HUES64 (cell line): ENCODE results near the gene KCNJ11.

Source experiments
- H3K27ac ChIP-seq: 2 replicates; pipeline ENCODE4 v1.7.0; 2013; ENCODE audit warnings: low read depth, low read length, inconsistent platforms
- H3K27me3 ChIP-seq: 2 replicates; pipeline ENCODE4 v1.6.1; 2013; ENCODE audit warnings: mild to moderate bottlenecking, low read length; ENCODE audit not compliant: insufficient read depth
- H3K36me3 ChIP-seq: 2 replicates; pipeline ENCODE4 v1.6.1; 2013; ENCODE audit warnings: mild to moderate bottlenecking, low read length; ENCODE audit not compliant: insufficient read depth
- H3K4me1 ChIP-seq: 2 replicates; pipeline ENCODE4 v1.6.1; 2013; ENCODE audit warnings: mild to moderate bottlenecking, low read length, moderate library complexity; ENCODE audit not compliant: insufficient read depth
- H3K4me3 ChIP-seq: 2 replicates; pipeline ENCODE4 v1.5.1; 2013; ENCODE audit warnings: mild to moderate bottlenecking, low read length, moderate library complexity
- H3K9ac ChIP-seq: 2 replicates; pipeline ENCODE4 v1.6.1; 2013; ENCODE audit warnings: mild to moderate bottlenecking, low read depth, low read length
- H3K9me3 ChIP-seq: 2 replicates; pipeline ENCODE4 v1.6.1; 2013; ENCODE audit warnings: low read depth, low read length; ENCODE audit not compliant: insufficient read depth
- WGBS: fragments of 150-250, 120-280 bp; methylation state at CpG from one replicate; pipeline ENCODE4 v1.1.7; 2013; ENCODE audit warnings: missing lambda C conversion rate; 5-methylcytosine and 5-hydroxymethylcytosine counted together

Gene KCNJ11

GRCh38 chr11:17352950-17353820, 35.3 kb downstream of the KCNJ11 start:
- Histone ChIP-seq H3K9me3 (no peaks in the 10 kb centered on the region), H3K27me3 (peaks cover 64% of the 10 kb centered on the region), H3K4me3 (peak overlapping the region; percentile 56), H3K36me3 (no peaks in the 10 kb centered on the region), H3K4me1 (peaks cover 11% of the 10 kb centered on the region; the same call in 1 of the 2 replicates), H3K27ac (no peak overlapping the region), H3K9ac (peak overlapping the region; percentile 42)
- WGBS = 2% methylated on average over 67 of the region's 69 CpGs

GRCh38 chr11:17351510-17352176, 36.8 kb downstream of the KCNJ11 start, which contains the start of gene NCR3LG1:
Gene NCR3LG1 (plus strand): TSS chr11:17351800. CDS start chr11:17351970, 170 bp downstream.
- peaks cover 11% of the 10 kb centered on the region; the same call in 1 of the 2 replicates for H3K4me1 ChIP-seq
- peaks cover 73% of the 10 kb centered on the region for H3K27me3 ChIP-seq
- H3K9ac ChIP-seq = no peak within 1 kb of the TSS
- no peaks in the 10 kb centered on the region for H3K36me3 ChIP-seq
- H3K9me3 ChIP-seq = no peaks in the 10 kb centered on the region
- peak within 1 kb of the TSS; percentile 56 for H3K4me3 ChIP-seq
- WGBS = under 1% methylated on average over 61 of the region's 61 CpGs
- H3K27ac ChIP-seq = no peak within 1 kb of the TSS

- H3K27ac ChIP-seq = no peak overlapping the region
- no peak overlapping the region for H3K9ac ChIP-seq
- H3K36me3 ChIP-seq = no peaks in the 10 kb centered on the region
- WGBS = 22% methylated on average over 12 of the region's 12 CpGs
- H3K9me3 ChIP-seq = no peaks in the 10 kb centered on the region
- H3K4me3 ChIP-seq = peak overlapping the region; percentile 56
- H3K4me1 ChIP-seq = peaks cover 11% of the 10 kb centered on the region; the same call in 1 of the 2 replicates
- peaks cover 76% of the 10 kb centered on the region for H3K27me3 ChIP-seq
These were observed 37.3 kb downstream of the KCNJ11 start for GRCh38 chr11:17351172-17351509.

GRCh38 chr11:17350455-17351171, 37.8 kb downstream of the KCNJ11 start:
- Histone ChIP-seq H3K27me3 (peaks cover 76% of the 10 kb centered on the region), H3K4me3 (no peak overlapping the region), H3K36me3 (no peaks in the 10 kb centered on the region), H3K9ac (no peak overlapping the region), H3K27ac (no peak overlapping the region), H3K9me3 (no peaks in the 10 kb centered on the region), H3K4me1 (peaks cover 11% of the 10 kb centered on the region; the same call in 1 of the 2 replicates)
- WGBS = 96% methylated on average over 6 of the region's 7 CpGs

- Histone ChIP-seq H3K4me3 (no peak overlapping the region), H3K4me1 (peaks cover 11% of the 10 kb centered on the region), H3K27me3 (peaks cover 55% of the 10 kb centered on the region), H3K9ac (no peak overlapping the region), H3K9me3 (no peaks in the 10 kb centered on the region), H3K36me3 (no peaks in the 10 kb centered on the region), H3K27ac (no peak overlapping the region)
- WGBS = no CpG with 5 or more reads among the region's 1 CpG
These were observed 40.8 kb downstream of the KCNJ11 start for GRCh38 chr11:17347676-17348075.

- no peak overlapping the region for H3K4me3 ChIP-seq
- no peaks in the 10 kb centered on the region for H3K9me3 ChIP-seq
- peaks cover 11% of the 10 kb centered on the region for H3K4me1 ChIP-seq
- H3K27me3 ChIP-seq = peaks cover 17% of the 10 kb centered on the region
- H3K36me3 ChIP-seq = no peaks in the 10 kb centered on the region
- no peak overlapping the region for H3K27ac ChIP-seq
- no peak overlapping the region for H3K9ac ChIP-seq
- 64% methylated on average over 1 of the region's 1 CpG for WGBS
These were observed 44.6 kb downstream of the KCNJ11 start for GRCh38 chr11:17343907-17344306.

- 100% methylated on average over 1 of the region's 2 CpGs for WGBS
- no peak overlapping the region for H3K27ac ChIP-seq
- peaks cover 12% of the 10 kb centered on the region; the same call in 1 of the 2 replicates for H3K27me3 ChIP-seq
- no peaks in the 10 kb centered on the region for H3K9me3 ChIP-seq
- H3K4me1 ChIP-seq = peaks cover 11% of the 10 kb centered on the region
- H3K4me3 ChIP-seq = no peak overlapping the region
- no peak overlapping the region for H3K9ac ChIP-seq
- no peaks in the 10 kb centered on the region for H3K36me3 ChIP-seq
These were observed 45.2 kb downstream of the KCNJ11 start for GRCh38 chr11:17343257-17343656.
